Endothelial cell (in vitro differentiated cells): ENCODE results near the gene CSTB. TPM values are rescaled to one million over a fixed set of nuclear protein-coding genes. Genes with fewer than 3 reads are reported as not detected.

Experiments used
- DNase-seq: peaks from one replicate; pipeline ENCODE4 v3.0.0; 2021; ENCODE audit warnings: low spot score
- H3K27ac Mint-ChIP-seq: one replicate; pipeline ENCODE4 v1.8.0; 2021; ENCODE audit warnings: mixed read lengths, inconsistent platforms; ENCODE audit not compliant: unreplicated experiment
- H3K27me3 Mint-ChIP-seq: one replicate; pipeline ENCODE4 v1.8.0; 2021; ENCODE audit warnings: mild to moderate bottlenecking, moderate library complexity, mixed read lengths, inconsistent platforms; ENCODE audit not compliant: unreplicated experiment
- H3K36me3 Mint-ChIP-seq: one replicate; pipeline ENCODE4 v1.8.0; 2021; ENCODE audit warnings: mild to moderate bottlenecking, low read depth, mixed read lengths, inconsistent platforms; ENCODE audit not compliant: unreplicated experiment
- H3K4me1 Mint-ChIP-seq: one replicate; pipeline ENCODE4 v1.8.0; 2021; ENCODE audit warnings: mild to moderate bottlenecking, mixed read lengths, inconsistent platforms; ENCODE audit not compliant: unreplicated experiment
- H3K4me3 Mint-ChIP-seq: one replicate; pipeline ENCODE4 v1.8.0; 2021; ENCODE audit warnings: mild to moderate bottlenecking, mixed read lengths, inconsistent platforms; ENCODE audit not compliant: unreplicated experiment
- H3K9me3 Mint-ChIP-seq: one replicate; pipeline ENCODE4 v1.8.0; 2021; ENCODE audit warnings: mixed read lengths, inconsistent platforms; ENCODE audit not compliant: unreplicated experiment
- CTCF ChIP-seq: fragments of 200-600 bp; sonication (generic); IDR thresholded peaks from one replicate; pipeline ENCODE4 v1.5.0; 2021; ENCODE audit warnings: antibody characterized with exemption; ENCODE audit not compliant: unreplicated experiment
- total RNA-seq: library from RNA; stranded (reverse); fragmentation: NEBNext Ultra II Directional; extraction: Animal tissue kit (Norgen Biotek cat#: 25700); gene quantifications from one replicate; pipeline ENCODE4 v1.2.1, GENCODE V29; 2021; ENCODE audit not compliant: unreplicated experiment

CSTB gene
- total RNA-seq, 1 donor from 2014 or later, result 66.5 TPM

GRCh38 chr21:43794857-43795256, 18.7 kb upstream of the CSTB start:
- no peaks in the 10 kb centered on the region for H3K9me3 Mint-ChIP-seq
- no peak for TF ChIP-seq CTCF
- no peak for DNase-seq
- H3K4me1 Mint-ChIP-seq, result peaks cover 4% of the 10 kb centered on the region
- no peak overlapping the region for H3K27ac Mint-ChIP-seq
- H3K27me3 Mint-ChIP-seq, result peaks cover 2% of the 10 kb centered on the region
- H3K4me3 Mint-ChIP-seq, result no peak overlapping the region
- peaks cover 31% of the 10 kb centered on the region for H3K36me3 Mint-ChIP-seq

- H3K4me3 Mint-ChIP-seq, result no peak overlapping the region
- H3K27me3 Mint-ChIP-seq, result peaks cover 2% of the 10 kb centered on the region
- H3K9me3 Mint-ChIP-seq, result no peaks in the 10 kb centered on the region
- TF ChIP-seq CTCF, result no peak
- DNase-seq, result no peak
- no peak overlapping the region for H3K27ac Mint-ChIP-seq
- peaks cover 5% of the 10 kb centered on the region for H3K4me1 Mint-ChIP-seq
- H3K36me3 Mint-ChIP-seq, result peaks cover 31% of the 10 kb centered on the region
Measured at GRCh38 chr21:43794311-43794710, 18.2 kb upstream of the CSTB start.

GRCh38 chr21:43793243-43793642, 17.1 kb upstream of the CSTB start:
- Mint-ChIP-seq H3K27me3 (peaks cover 2% of the 10 kb centered on the region), H3K4me3 (no peak overlapping the region), H3K4me1 (peaks cover 5% of the 10 kb centered on the region), H3K27ac (no peak overlapping the region), H3K36me3 (peaks cover 28% of the 10 kb centered on the region), H3K9me3 (no peaks in the 10 kb centered on the region)
- no peak for DNase-seq
- no peak for TF ChIP-seq CTCF

GRCh38 chr21:43792406-43792805, 16.3 kb upstream of the CSTB start:
- H3K27me3 Mint-ChIP-seq, result peaks cover 2% of the 10 kb centered on the region
- peaks cover 5% of the 10 kb centered on the region for H3K4me1 Mint-ChIP-seq
- H3K36me3 Mint-ChIP-seq, result peaks cover 25% of the 10 kb centered on the region
- DNase-seq, result no peak
- H3K27ac Mint-ChIP-seq, result no peak overlapping the region
- TF ChIP-seq CTCF, result no peak
- H3K9me3 Mint-ChIP-seq, result no peaks in the 10 kb centered on the region
- peak overlapping the region; percentile 16 for H3K4me3 Mint-ChIP-seq

- Mint-ChIP-seq H3K27ac (no peak overlapping the region), H3K36me3 (peaks cover 12% of the 10 kb centered on the region), H3K4me3 (peak overlapping the region; percentile 94), H3K27me3 (peaks cover 4% of the 10 kb centered on the region), H3K9me3 (no peaks in the 10 kb centered on the region), H3K4me1 (peaks cover 5% of the 10 kb centered on the region)
- no peak for TF ChIP-seq CTCF
- no peak for DNase-seq
Measured at GRCh38 chr21:43790010-43790524, 14.0 kb upstream of the CSTB start.
